ENCODE data around the gene NME4.

NME4 gene

DNA sequence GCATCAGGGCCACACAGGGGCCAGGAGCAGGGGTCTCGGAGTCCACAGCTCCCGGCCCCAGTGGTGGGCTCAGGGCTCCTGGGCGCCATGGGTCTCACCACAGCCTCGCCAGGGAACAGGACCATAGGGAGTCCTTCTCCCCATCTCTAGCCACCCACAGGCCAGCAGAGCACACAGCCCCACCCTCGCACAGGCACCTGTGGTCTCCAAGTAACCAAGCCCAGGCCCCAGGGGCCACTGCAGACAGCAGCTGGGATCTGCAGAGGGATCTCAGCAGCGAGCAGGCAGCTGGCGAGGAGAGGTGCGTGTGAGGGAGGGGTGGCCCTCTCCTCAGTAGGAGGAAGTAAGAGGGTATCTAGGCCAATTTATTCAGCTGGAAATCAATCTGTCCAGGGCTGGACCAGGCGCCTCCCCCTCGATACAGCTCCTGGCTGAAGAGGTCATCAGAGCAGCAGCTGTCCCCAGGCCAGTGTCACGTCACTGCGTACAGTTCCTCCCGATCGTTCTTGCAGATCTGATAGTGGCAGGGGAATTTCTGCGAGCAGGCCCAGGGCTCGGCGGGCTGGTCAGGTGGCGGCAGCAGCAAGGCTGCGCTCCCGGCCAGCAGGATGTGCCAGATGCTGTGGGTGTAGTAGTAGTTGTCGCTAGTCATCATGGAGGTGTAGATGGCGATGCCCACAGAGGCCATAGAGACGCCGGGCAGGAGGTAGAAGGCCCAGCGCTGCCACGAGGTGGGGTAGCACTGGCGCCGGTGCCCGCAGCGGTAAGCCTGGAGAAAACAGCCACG is 25.3 kb upstream of the NME4 start:
- Histone ChIP-seq H3K14ac (ENCODE audit: low read length in 2 of 2) (no peak overlapping the region), H3K18ac (ENCODE audit: low read depth in 1 of 2, low read length in 2 of 2) (no peak overlapping the region), H2BK120ac (ENCODE audit: low read depth, low read length) (no peak overlapping the region), H2AFZ (ENCODE audit: low read depth, low read length) (no peak overlapping the region), H3K36me3 (ENCODE audit: control insufficient read depth in 1 of 2, insufficient read depth in 2 of 2, low read depth in 1 of 2, low read length in 2 of 2) (peaks cover 71 to 87% of the 10 kb centered on the region in 2 experiments), H3K23ac (ENCODE audit: low read length in 2 of 2) (no peak overlapping the region), H2AK5ac (ENCODE audit: low read length, severe bottlenecking) (no peak overlapping the region), H3K9ac (ENCODE audit: low read length) (no peak overlapping the region), H3K27ac (ENCODE audit: low read length, poor library complexity, severe bottlenecking) (no peak overlapping the region), H4K91ac (ENCODE audit: low read length) (no peak overlapping the region), H2BK5ac (ENCODE audit: low read depth, low read length, poor library complexity, severe bottlenecking) (no peak overlapping the region), H3K4me3 (ENCODE audit: insufficient read depth in 1 of 2, low read depth in 1 of 2, low read length in 2 of 2) (no peak overlapping the region), H3K9me3 (ENCODE audit: control insufficient read depth, low read length) (no peaks in the 10 kb centered on the region), H3K4ac (ENCODE audit: low read depth in 1 of 2, low read length in 2 of 2) (no peak overlapping the region), H3K27me3 (ENCODE audit: control insufficient read depth in 1 of 2, insufficient read depth in 1 of 2, low read length in 2 of 2) (no peaks in the 10 kb centered on the region), H3K4me2 (ENCODE audit: low read length, poor library complexity, severe bottlenecking) (no peak overlapping the region), H2BK12ac (ENCODE audit: low read length in 2 of 2) (no peak overlapping the region), H3K4me1 (ENCODE audit: control insufficient read depth, insufficient read depth, low read depth, low read length) (peaks cover 18% of the 10 kb centered on the region), H3K79me1 (replicated peaks; ENCODE audit: low read length, poor library complexity, severe bottlenecking) (peaks cover 21% of the 10 kb centered on the region), H2BK15ac (ENCODE audit: low read depth, poor library complexity, severe bottlenecking) (no peak overlapping the region), H4K8ac (ENCODE audit: low read length) (no peak overlapping the region)
- WGBS: 95% methylated on average over 30 of the region's 31 CpGs
- no peak for DNase-seq

DNA sequence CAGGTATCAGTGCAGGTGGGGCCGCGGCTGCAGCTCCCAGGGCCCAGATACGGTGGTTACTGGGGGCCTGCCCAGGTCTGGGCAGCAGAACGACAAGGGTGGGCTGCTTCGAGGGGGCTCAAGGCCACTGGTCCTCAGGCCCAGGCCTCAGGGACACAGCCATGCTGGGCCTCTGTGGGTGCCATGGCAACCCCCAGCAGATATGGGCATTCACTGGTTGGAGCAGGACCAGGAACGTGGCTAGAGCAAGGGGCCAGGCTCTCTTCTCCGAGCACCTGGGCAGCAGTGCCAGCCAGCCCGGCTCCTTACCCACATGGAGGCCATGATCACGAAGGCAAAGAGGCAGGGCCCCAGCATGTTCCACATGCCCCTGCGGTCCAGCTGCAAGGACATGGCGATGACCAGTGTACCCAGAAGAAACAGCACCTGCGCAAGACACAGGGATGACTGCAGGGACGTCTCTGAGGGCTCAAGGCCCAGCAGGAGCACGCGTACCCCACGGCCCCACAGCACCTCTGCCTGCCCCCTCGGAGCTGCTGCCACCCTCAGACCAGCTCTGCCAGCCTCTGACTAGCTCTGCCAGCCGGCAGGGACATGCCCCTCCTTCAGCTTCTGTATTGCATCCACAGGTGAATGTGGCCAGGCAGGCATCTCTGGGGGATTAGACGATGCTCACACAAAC is 24.6 kb upstream of the NME4 start:
- no peak overlapping the region for H2AFZ ChIP-seq (ENCODE audit: low read depth, low read length)
- WGBS: 93% methylated on average over 19 of the region's 19 CpGs

DNA sequence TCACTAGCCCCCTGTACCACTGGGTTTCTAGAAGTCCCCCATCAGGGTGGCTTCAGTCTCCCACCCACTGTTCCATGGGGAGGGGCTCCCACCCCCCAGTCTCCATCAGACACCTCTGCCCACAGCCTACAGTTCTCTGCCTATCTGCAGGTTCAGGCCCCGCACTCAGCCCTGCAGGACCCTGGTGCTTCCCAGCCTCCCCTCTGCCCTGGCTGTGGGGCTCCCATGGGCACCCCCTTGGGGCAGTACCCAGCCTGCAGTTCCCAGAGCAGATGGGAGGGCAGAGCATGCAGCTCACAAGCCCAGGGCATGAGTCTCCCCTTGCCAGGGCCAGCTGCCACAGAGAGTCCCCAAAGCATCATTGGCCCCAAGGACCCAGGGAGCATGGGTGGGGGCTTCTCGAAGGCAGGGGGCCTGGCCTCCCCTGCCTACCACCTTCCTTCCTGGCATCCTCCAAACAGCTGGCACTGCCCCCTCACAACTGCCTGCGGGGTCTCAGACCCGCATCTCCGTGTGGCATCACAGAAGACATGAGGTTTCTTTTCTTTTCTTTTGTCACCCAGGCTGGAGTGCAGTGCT is 23.9 kb upstream of the NME4 start:
- Histone ChIP-seq H3K79me1 (replicated peaks; ENCODE audit: low read length, poor library complexity, severe bottlenecking) (peaks cover 31% of the 10 kb centered on the region), H2BK5ac (ENCODE audit: low read depth, low read length, poor library complexity, severe bottlenecking) (no peak overlapping the region), H3K27ac (ENCODE audit: low read length, poor library complexity, severe bottlenecking) (no peak overlapping the region), H3K4me1 (ENCODE audit: control insufficient read depth, insufficient read depth, low read depth, low read length) (peaks cover 18% of the 10 kb centered on the region), H3K4me3 (ENCODE audit: insufficient read depth in 1 of 2, low read depth in 1 of 2, low read length in 2 of 2) (no peak overlapping the region), H3K9ac (ENCODE audit: low read length) (no peak overlapping the region), H3K23ac (ENCODE audit: low read length in 2 of 2) (no peak overlapping the region), H3K4ac (ENCODE audit: low read depth in 1 of 2, low read length in 2 of 2) (no peak overlapping the region), H3K36me3 (ENCODE audit: control insufficient read depth in 1 of 2, insufficient read depth in 2 of 2, low read depth in 1 of 2, low read length in 2 of 2) (peaks cover 63 to 85% of the 10 kb centered on the region in 2 experiments), H2AK5ac (ENCODE audit: low read length, severe bottlenecking) (no peak overlapping the region), H4K91ac (ENCODE audit: low read length) (no peak overlapping the region), H3K27me3 (ENCODE audit: control insufficient read depth in 1 of 2, insufficient read depth in 1 of 2, low read length in 2 of 2) (no peaks in the 10 kb centered on the region), H3K14ac (ENCODE audit: low read length in 2 of 2) (no peak overlapping the region), H3K9me3 (ENCODE audit: control insufficient read depth, low read length) (no peaks in the 10 kb centered on the region), H3K4me2 (ENCODE audit: low read length, poor library complexity, severe bottlenecking) (no peak overlapping the region), H2BK12ac (ENCODE audit: low read length in 2 of 2) (no peak overlapping the region), H2BK15ac (ENCODE audit: low read depth, poor library complexity, severe bottlenecking) (no peak overlapping the region), H2AFZ (ENCODE audit: low read depth, low read length) (no peak overlapping the region), H4K8ac (ENCODE audit: low read length) (no peak overlapping the region), H3K18ac (ENCODE audit: low read depth in 1 of 2, low read length in 2 of 2) (no peak overlapping the region), H2BK120ac (ENCODE audit: low read depth, low read length) (no peak overlapping the region)
- WGBS: 89% methylated on average over 5 of the region's 5 CpGs
- DNase-seq: no peak

More for the DNA sequence above, 24.6 kb upstream of the NME4 start:
- Histone ChIP-seq H3K4ac (ENCODE audit: low read depth in 1 of 2, low read length in 2 of 2) (no peak overlapping the region), H3K4me3 (ENCODE audit: insufficient read depth in 1 of 2, low read depth in 1 of 2, low read length in 2 of 2) (no peak overlapping the region), H3K14ac (ENCODE audit: low read length in 2 of 2) (no peak overlapping the region), H3K18ac (ENCODE audit: low read depth in 1 of 2, low read length in 2 of 2) (no peak overlapping the region), H2BK120ac (ENCODE audit: low read depth, low read length) (no peak overlapping the region), H2BK15ac (ENCODE audit: low read depth, poor library complexity, severe bottlenecking) (no peak overlapping the region), H3K9ac (ENCODE audit: low read length) (no peak overlapping the region), H2BK12ac (ENCODE audit: low read length in 2 of 2) (no peak overlapping the region), H2BK5ac (ENCODE audit: low read depth, low read length, poor library complexity, severe bottlenecking) (no peak overlapping the region), H4K91ac (ENCODE audit: low read length) (no peak overlapping the region), H3K9me3 (ENCODE audit: control insufficient read depth, low read length) (no peaks in the 10 kb centered on the region), H3K4me1 (ENCODE audit: control insufficient read depth, insufficient read depth, low read depth, low read length) (peaks cover 18% of the 10 kb centered on the region), H4K8ac (ENCODE audit: low read length) (no peak overlapping the region), H2AK5ac (ENCODE audit: low read length, severe bottlenecking) (no peak overlapping the region), H3K4me2 (ENCODE audit: low read length, poor library complexity, severe bottlenecking) (no peak overlapping the region), H3K79me1 (replicated peaks; ENCODE audit: low read length, poor library complexity, severe bottlenecking) (peaks cover 27% of the 10 kb centered on the region), H3K27ac (ENCODE audit: low read length, poor library complexity, severe bottlenecking) (no peak overlapping the region), H3K27me3 (ENCODE audit: control insufficient read depth in 1 of 2, insufficient read depth in 1 of 2, low read length in 2 of 2) (no peaks in the 10 kb centered on the region), H3K36me3 (ENCODE audit: control insufficient read depth in 1 of 2, insufficient read depth in 2 of 2, low read depth in 1 of 2, low read length in 2 of 2) (peaks cover 70 to 88% of the 10 kb centered on the region in 2 experiments), H3K23ac (ENCODE audit: low read length in 2 of 2) (no peak overlapping the region)
- DNase-seq: no peak
